GM12873 (cell line): ENCODE measurements around the gene ARHGAP25.

Experiments used
- TF ChIP-seq, protein P1 (sequence below): IDR thresholded peaks from 2 replicates; pipeline ENCODE4 v1.5.1; 2012; ENCODE audit warnings: low read depth, mild to moderate bottlenecking, moderate library complexity, low read length, control low read depth; ENCODE audit not compliant: insufficient read depth; ENCODE audit errors: missing control alignments

ARHGAP25 gene

DNA sequence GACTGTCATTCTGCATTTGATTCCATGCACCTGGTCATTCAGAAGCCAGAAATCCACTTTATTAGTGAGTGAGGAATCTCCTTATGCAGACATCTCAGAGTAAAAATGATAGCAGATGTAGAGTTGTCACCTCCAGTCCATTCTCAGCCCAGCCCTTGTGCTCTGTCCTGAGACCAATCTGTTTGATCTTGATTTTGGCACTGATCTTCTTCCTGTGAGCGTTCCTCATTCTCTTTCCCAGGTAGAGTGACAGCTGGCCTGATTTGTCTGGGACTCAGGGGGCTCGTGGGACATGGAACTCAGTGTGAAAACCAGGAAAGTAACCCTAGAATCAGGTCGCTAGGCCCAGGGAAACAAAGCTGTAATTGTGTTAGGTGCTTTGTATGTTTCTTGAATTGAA, 8.9 kb downstream of the ARHGAP25 start:
- TF ChIP-seq, protein P1, sequence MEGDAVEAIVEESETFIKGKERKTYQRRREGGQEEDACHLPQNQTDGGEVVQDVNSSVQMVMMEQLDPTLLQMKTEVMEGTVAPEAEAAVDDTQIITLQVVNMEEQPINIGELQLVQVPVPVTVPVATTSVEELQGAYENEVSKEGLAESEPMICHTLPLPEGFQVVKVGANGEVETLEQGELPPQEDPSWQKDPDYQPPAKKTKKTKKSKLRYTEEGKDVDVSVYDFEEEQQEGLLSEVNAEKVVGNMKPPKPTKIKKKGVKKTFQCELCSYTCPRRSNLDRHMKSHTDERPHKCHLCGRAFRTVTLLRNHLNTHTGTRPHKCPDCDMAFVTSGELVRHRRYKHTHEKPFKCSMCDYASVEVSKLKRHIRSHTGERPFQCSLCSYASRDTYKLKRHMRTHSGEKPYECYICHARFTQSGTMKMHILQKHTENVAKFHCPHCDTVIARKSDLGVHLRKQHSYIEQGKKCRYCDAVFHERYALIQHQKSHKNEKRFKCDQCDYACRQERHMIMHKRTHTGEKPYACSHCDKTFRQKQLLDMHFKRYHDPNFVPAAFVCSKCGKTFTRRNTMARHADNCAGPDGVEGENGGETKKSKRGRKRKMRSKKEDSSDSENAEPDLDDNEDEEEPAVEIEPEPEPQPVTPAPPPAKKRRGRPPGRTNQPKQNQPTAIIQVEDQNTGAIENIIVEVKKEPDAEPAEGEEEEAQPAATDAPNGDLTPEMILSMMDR: no peak

DNA sequence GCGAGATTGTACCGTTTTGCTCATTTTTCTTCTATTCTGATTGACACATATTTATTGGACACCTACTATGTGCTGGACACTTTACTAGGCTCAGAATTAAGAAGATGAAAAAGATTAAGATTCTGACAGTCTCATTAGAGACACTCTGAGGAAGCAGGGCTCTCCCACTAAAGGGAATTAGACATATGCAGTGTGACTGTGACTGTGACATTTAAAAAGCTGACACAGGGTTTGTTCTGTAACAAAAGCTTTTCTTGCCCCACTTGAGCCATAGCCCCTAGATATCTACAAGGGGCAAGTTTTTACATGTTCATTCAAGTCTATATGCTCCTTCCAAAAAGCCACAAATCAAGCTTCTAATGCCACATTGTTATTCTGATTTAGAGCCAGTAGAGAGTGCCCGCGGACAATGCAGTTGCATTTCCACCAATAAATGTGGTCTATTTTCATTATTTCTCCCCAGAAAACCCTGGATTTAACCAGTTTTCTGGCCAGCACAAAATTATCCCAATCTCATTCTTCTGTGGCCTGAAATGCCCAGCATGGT, 9.8 kb downstream of the ARHGAP25 start:
- TF ChIP-seq, protein P1: no peak

DNA sequence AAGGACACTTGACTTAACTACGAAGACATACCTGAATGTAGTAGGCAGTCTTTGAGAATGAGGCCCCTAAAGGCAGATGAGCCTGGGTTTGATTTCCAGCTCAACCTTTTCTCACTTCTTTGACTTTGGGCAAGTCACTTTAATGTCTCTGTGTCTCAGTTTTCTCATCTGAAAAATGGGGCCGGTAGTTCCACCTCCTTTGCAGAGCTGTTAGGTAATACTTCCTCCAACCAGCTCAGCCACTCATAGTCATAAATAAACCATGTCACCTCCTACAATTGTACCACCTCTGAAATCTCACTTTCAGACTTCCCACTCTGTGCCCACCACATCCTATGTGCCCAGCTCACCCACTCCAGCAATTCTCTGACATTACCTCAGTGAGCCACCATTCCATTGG, 10.4 kb downstream of the ARHGAP25 start:
- TF ChIP-seq, protein P1: no peak

DNA sequence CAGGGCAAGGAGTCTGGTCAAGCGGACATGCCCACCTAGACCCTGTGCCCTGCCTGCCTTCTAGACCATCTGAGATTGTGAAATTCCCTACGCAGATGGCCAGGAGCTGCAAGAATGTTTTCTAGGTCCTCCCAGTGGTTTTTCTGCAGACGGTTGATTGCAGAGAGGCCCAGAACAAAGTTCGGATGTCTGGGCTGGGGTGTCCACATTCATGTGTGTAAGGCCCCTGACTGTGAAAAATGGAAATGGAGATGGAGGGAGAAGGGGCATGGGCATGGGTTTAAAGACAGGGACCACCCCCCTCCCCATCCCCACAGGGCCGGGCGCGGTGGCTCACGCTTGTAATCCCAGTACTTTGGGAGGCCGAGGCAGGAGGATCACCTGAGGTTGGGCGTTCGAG, 11.8 kb downstream of the ARHGAP25 start:
- TF ChIP-seq, protein P1: no peak

DNA sequence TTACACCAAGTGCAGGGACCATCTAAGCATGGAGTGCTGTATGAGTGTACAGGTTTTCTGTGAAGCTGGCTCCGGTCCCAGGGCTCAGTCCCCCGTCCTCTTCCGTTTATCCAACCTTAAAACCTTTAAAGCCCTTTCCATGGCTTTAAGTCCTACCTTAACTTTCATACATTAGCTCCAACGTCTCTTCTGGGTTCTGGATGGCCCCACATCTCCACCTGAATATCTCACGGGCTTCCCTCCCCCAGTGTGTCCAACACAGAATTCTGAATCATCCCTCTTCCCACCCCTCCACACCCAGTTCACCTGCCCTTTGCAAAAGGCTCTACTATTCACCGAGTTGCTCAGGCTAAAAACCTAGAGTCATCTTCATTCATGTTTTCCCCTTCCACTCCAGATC, 12.8 kb downstream of the ARHGAP25 start:
- TF ChIP-seq, protein P1: no peak

DNA sequence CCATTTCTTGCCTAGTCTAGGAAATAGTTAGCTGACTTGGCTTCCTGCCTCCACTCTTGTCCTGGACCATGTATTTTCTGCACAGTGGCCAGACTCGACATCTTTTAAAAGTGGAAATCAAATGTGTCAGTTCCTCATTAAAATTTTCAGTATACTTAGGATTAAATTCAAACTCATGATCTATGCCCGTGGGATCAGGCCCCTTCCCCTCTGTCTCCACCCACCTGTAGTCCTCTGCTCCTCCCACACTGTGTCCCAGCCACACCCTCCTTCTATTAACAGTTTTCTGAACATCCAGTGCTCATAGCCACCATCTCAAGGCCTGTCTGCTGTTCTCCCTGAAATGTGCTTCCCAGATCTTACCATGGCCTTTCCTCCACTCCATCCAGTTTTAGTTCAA, 13.3 kb downstream of the ARHGAP25 start:
- TF ChIP-seq, protein P1: no peak

DNA sequence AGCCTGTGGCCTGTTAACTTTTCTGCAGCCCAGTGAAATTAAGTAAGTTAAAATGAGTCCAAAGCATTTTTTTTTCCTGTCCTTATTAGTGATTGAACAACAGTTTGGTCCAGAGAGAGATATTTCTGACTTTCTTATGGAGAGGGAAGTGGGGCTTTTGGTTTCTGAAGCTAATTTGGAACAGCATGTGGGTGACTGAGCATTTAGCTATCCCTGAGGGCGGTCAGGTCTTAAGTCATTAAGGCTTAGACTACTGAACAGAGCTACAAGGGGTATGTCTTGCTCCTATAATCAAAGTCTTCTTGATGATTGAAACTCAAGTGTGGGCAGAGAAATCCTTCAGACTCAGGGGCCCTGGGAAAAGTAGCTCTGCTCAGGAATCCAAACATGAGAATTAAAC, 14.0 kb downstream of the ARHGAP25 start:
- TF ChIP-seq, protein P1: no peak

DNA sequence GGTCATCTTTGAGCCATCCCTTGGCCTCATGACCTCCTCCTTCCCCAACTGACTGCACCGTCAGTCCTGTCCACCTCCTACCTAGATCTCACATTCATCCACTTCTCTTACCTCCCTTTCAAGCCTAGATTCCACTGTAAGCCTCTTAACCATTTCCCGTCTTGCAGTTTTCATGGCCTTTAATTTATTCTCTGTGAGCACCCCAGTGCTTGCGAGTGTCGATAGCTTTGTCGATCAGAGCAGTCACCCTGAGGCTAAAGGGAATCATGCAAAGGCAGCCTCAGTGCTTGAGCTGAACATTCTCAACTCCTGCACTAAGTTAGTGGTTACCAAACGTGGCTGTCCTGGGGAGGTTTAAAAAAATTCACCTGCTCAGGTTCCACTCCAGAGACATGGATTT, 14.7 kb downstream of the ARHGAP25 start:
- TF ChIP-seq, protein P1: no peak
